GM19455 (cell line): ENCODE measurements around the gene VWA8.
"Not testable (repeated sequence)": the region's sequence is repeated elsewhere in the genome, so short reads cannot be mapped to it uniquely, and the experiment has no call there.

Source experiments
- ATAC-seq: cut with Tn5 transposase; IDR thresholded peaks from one replicate; pipeline ENCODE4 v1.9.1; 2021; ENCODE audit not compliant: unreplicated experiment

Gene VWA8

GRCh38 chr13:41809962-41810361 lies 150.9 kb downstream of the VWA8 start:
- ATAC-seq, result no peak

- not testable (repeated sequence) for ATAC-seq
Observed at GRCh38 chr13:41803445-41803735, 157.5 kb downstream of the VWA8 start.

DNA sequence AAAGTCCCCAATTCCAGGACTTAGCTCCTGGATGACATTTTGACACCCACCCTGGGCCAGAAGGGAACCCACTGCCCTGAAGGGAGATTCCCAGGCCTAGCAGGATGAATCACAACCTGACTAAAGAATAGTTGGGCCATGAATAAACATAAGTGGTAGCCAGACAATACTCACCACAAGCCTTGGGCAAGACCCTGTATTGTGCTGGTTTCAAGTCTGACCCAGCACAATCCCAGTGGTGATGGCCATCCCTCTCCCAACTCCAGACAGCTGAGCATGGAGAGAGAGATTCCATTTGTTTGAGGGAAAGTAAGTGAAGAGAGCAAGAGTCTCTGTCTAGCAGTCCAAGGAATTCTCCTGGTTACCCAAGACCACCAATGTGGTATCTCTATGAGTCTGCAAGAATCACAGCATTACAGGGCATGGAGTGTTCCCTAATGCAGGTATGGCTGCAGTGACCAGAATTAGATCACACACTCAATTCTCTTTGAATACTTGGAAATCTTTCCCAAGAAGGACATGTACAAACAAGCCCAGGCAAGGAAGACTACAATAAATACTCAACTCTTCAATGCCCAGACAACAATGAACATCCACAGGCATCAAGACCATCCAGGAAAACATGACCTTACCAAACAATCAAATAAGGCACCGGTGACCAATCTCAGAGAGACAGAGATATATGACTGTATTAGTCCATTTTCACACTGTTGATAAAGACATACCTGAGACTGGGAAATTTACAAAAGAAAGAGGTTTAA lies 158.0 kb downstream of the VWA8 start:
- ATAC-seq, result no peak

DNA sequence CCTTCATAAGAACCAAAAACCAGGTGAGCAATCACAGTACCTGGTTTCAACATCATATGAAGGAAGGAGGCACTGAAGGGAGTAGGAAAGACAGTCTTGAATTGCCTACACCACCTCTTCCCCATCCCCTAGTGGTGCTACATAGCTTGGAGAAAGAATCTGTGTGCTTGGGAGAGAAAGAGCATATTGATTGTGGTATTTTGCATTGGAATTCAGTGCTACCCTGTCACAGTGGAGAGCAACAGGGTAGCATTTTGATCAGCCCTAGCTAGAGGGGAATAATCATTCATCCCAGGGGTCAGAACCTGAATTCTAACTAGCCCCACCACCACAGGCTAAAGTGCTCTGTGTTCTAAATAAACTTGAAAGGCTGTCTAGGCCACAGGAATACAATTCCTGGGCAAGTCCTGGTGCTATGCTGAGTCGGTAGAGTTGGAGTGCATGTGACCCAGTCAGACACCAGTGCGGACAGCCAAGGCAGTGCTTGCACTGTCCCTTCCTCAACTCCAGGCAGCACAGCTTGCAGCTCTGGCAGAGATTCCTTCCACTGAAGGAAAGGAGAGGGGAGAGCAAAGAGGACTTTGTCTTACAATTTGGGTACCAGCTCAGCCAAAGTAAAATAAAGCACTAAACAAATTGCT lies 158.7 kb downstream of the VWA8 start:
- no peak for ATAC-seq

GRCh38 chr13:41791056-41791455 lies 169.9 kb downstream of the VWA8 start:
- ATAC-seq, result no peak

- ATAC-seq, result no peak
Observed at GRCh38 chr13:41788552-41788951, 172.4 kb downstream of the VWA8 start.

GRCh38 chr13:41785402-41786172 lies 175.3 kb downstream of the VWA8 start:
- ATAC-seq, result no peak

- no peak for ATAC-seq
Observed at GRCh38 chr13:41782086-41782485, 178.8 kb downstream of the VWA8 start.

- no peak for ATAC-seq
Observed at GRCh38 chr13:41780715-41781706, 179.9 kb downstream of the VWA8 start.

DNA sequence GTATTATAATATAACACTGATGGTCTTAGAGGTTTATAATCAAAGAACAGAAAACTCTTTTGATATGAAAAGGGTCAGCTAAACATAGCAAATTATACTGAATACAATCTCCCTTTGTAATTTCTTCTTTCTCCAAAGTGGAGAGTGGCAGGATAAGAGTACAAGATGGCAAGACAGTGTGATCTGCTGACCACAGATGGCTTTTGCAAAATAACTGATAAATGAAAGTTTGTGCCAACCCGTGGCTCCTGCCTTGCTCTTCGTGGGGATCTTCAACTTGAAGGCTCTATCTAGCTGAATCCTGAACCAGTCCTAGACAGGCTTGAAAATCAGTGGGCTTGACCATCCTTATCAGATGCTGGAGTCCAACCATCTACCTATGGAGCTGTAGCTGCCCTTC lies 185.7 kb downstream of the VWA8 start:
- ATAC-seq, result no peak

DNA sequence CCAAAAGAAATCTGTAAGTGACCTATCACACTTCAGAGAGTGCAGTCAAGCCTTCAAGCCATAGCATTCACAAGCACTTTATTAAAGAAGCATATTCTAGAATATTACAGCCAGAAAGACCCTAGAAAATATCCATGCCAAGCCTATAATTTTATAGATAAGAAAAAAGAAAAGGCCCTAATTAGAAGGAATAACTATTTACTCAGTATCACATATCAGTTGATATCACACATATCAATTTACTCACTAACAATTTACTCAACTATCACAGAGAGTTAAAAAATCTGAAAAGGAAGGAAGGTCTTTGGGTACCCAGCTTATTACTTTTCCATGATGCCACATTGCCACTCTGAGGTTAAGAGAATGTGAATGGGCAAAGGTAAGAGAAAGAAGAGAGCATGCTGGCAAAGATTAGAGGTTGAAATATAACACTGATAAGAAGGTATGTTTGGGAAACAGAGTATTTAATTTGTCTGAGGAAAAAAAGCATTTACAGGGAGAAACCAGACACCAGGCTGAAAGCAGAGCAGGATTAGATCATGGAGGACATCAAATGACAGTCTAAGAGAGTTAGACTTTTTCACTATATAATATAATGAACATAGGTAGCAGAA lies 186.2 kb downstream of the VWA8 start:
- ATAC-seq, result no peak

GRCh38 chr13:41767801-41768200 lies 193.1 kb downstream of the VWA8 start:
- ATAC-seq, result no peak

DNA sequence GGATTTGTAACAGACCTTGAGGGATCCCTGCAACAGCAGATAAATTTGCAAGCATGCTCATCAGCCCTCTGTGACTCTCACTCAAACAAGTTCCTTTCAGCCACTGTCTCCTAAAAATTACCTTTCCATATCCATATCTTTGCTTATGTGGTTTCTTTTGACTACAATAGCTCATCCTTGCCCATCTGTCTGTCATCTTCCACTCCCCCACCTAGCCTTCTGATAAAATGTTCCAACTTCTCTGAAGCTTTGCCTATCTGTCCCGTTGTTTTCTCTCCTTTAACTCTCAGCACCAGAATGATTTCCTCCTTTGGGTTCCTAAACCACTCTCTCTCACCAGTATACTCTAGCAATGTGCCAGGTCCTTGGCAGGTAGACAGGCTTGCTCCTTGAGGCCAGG lies 194.5 kb downstream of the VWA8 start:
- ATAC-seq, result no peak

DNA sequence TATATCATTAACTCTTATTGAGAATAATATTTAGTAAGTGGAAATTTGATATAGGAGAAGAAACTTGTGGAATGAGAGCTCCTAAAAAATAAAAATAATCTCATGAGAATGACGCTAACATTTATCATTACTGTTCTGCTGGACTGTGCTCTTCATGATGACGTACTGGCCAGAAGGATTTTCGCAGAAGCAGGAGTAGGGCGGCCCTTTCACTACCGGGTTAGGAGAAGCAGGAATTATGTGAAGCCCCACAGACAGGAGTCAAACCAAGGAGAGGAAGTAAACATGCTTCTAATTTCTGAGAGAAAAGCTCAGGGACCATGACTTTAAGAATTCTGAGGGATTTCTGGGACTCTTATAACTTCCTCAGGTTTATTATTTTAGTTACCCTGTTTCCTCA lies 195.1 kb downstream of the VWA8 start:
- no peak for ATAC-seq

DNA sequence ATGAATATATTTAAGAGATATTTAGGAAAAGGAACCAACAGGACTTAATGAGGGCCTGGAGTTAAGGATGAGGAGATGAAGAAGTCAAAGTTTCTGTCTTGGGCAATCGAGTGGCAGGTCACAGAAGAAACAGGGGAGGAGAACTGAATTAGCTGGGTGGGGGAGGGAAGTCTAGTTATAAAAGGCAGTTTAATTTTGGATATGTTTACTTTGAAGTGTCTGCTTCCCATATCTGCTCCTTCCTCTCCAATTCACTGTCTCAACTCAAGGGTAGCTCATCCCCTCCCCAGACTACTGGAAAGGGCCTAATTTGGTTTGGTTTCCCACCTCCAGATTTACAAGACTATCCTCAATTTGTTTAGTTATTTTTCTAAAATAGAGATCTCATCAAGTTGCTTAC lies 195.9 kb downstream of the VWA8 start:
- no peak for ATAC-seq

DNA sequence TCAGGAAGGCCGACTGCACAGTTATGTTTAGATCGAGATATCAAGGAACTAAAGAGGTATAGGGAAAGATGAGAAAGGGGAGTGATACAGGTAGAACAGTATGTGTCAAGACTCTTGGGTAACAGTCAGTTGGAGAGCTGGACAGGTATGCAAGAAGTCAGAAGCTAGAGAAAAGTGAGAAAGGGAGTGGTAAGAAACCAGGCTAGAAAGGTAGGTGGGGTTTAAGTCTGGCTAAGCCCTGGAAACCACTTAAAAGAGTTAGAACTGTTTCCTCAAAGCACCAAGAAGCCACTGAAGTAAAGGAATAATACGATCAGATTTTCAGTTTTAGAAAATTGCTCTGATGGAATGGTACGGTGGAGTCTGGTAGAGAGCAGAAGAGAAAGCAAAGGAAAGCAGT lies 196.4 kb downstream of the VWA8 start:
- ATAC-seq, result no peak

- no peak for ATAC-seq
Observed at GRCh38 chr13:41763782-41764181, 197.1 kb downstream of the VWA8 start.

- no peak for ATAC-seq
Observed at GRCh38 chr13:41762796-41763195, 198.1 kb downstream of the VWA8 start.

DNA sequence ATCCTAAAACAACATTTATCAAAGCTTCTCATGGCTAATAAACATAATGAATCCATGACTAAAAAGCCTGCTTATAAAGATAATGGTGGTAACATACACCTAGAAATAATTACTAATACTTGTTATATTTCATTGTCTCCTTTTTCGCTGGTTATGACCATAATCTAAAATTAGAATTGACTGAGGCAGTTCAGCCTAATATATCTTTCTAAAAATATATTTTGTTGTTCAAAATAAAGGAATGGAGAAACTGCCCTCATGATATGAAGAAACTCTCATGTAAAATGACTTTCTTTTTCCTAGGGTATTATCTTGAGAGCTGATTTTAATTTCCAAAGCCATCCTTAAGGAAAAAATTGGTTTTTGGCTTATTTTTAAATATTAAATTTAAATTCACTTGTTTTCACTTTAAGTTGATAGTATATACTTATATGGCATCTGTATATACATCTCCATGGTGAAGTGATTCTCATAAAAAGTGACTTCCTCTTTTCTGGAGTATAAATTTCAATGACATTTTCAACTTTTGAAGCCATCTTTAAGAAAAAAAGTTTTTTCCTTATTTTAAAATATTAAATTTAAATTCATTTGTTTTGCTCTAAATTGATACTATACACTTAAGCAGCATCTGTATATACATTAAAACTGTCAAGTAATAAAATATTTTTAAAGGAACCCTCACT lies 204.6 kb downstream of the VWA8 start:
- ATAC-seq, result no peak
